Ishikawa (cell line): Measurements from ENCODE around the gene EOLA1.

Source experiments
- CEBPB ChIP-seq: IDR thresholded peaks from 2 replicates; pipeline ENCODE4 v1.6.1; 2012
- CREB1 ChIP-seq: IDR thresholded peaks from 2 replicates; pipeline ENCODE4 v1.6.1; 2012; ENCODE audit warnings: low read depth
- EGR1 ChIP-seq: IDR thresholded peaks from 2 replicates; pipeline ENCODE4 v1.6.1; 2012
- EP300 ChIP-seq: IDR thresholded peaks from 2 replicates; pipeline ENCODE4 v1.6.1; 2012; ENCODE audit warnings: borderline replicate concordance
- FOXM1 ChIP-seq: IDR thresholded peaks from 2 replicates; pipeline ENCODE4 v1.6.1; 2012; ENCODE audit warnings: low read depth, borderline replicate concordance
- MAX ChIP-seq: IDR thresholded peaks from 2 replicates; pipeline ENCODE4 v1.6.1; 2012
- NFIC ChIP-seq: IDR thresholded peaks from 2 replicates; pipeline ENCODE4 v1.6.1; 2012
- RAD21 ChIP-seq: IDR thresholded peaks from 2 replicates; pipeline ENCODE4 v1.6.1; 2012; ENCODE audit warnings: low read depth
- REST ChIP-seq: IDR thresholded peaks from 2 replicates; pipeline ENCODE4 v1.6.1; 2012; ENCODE audit warnings: low read depth, mild to moderate bottlenecking
- TAF1 ChIP-seq: IDR thresholded peaks from 2 replicates; pipeline ENCODE4 v1.6.1; 2012; ENCODE audit warnings: low read depth, mild to moderate bottlenecking
- TCF12 ChIP-seq: IDR thresholded peaks from 2 replicates; pipeline ENCODE4 v1.6.1; 2012; ENCODE audit warnings: low read depth
- TEAD4 ChIP-seq: IDR thresholded peaks from 2 replicates; pipeline ENCODE4 v1.6.1; 2012
- USF1 ChIP-seq: IDR thresholded peaks from 2 replicates; pipeline ENCODE4 v1.6.1; 2012
- YY1 ChIP-seq: IDR thresholded peaks from 2 replicates; pipeline ENCODE4 v1.6.1; 2012; ENCODE audit warnings: low read depth
- ZBTB7A ChIP-seq: IDR thresholded peaks from 2 replicates; pipeline ENCODE4 v1.6.1; 2012; ENCODE audit warnings: low read depth

The EOLA1 gene

GRCh38 chrX:149522916-149523315 lies 17.9 kb upstream of the EOLA1 start:
- TF ChIP-seq TEAD4 = no peak
- no peak for TF ChIP-seq CREB1
- no peak for TF ChIP-seq TAF1
- TF ChIP-seq TCF12 = no peak
- no peak for TF ChIP-seq NFIC
- TF ChIP-seq FOXM1 = no peak

GRCh38 chrX:149527705-149528104 lies 13.1 kb upstream of the EOLA1 start:
- no peak for TF ChIP-seq USF1
- peak; percentile 47 for TF ChIP-seq RAD21

GRCh38 chrX:149528381-149528780 lies 12.4 kb upstream of the EOLA1 start:
- TF ChIP-seq ZBTB7A = no peak
- TF ChIP-seq EGR1 = no peak
- no peak for TF ChIP-seq CREB1
- no peak for TF ChIP-seq TEAD4
- TF ChIP-seq CEBPB = no peak
- TF ChIP-seq REST = no peak
- no peak for TF ChIP-seq MAX
- TF ChIP-seq TAF1 = no peak
- TF ChIP-seq USF1 = no peak
- no peak for TF ChIP-seq TCF12
- TF ChIP-seq EP300 = no peak
- no peak for TF ChIP-seq NFIC
- TF ChIP-seq YY1 = no peak
- no peak for TF ChIP-seq RAD21
- no peak for TF ChIP-seq FOXM1

GRCh38 chrX:149531599-149531998 lies 9.2 kb upstream of the EOLA1 start:
- TF ChIP-seq REST (no peak), YY1 (no peak), TCF12 (no peak), RAD21 (no peak), CREB1 (no peak), ZBTB7A (no peak), NFIC (no peak), CEBPB (no peak), FOXM1 (no peak), USF1 (no peak), MAX (no peak), EGR1 (no peak), TAF1 (no peak), EP300 (no peak), TEAD4 (no peak)

- TF ChIP-seq EP300 = no peak
- no peak for TF ChIP-seq MAX
- no peak for TF ChIP-seq TEAD4
- TF ChIP-seq EGR1 = no peak
- no peak for TF ChIP-seq TAF1
- TF ChIP-seq RAD21 = no peak
- no peak for TF ChIP-seq FOXM1
- no peak for TF ChIP-seq CREB1
- no peak for TF ChIP-seq CEBPB
- TF ChIP-seq NFIC = no peak
- no peak for TF ChIP-seq TCF12
- no peak for TF ChIP-seq USF1
- no peak for TF ChIP-seq YY1
- TF ChIP-seq REST = no peak
Measured at GRCh38 chrX:149539283-149540130, 1.3 kb upstream of the EOLA1 start.
